GM19455 (cell line): Measurements from ENCODE around the gene ATXN1.
A peak's percentile ranks its signal among the peaks of the same experiment; 100 is the strongest.

Experiments
- ATAC-seq: cut with Tn5 transposase; IDR thresholded peaks from one replicate; pipeline ENCODE4 v1.9.1; 2021; ENCODE audit not compliant: unreplicated experiment

Gene ATXN1

DNA sequence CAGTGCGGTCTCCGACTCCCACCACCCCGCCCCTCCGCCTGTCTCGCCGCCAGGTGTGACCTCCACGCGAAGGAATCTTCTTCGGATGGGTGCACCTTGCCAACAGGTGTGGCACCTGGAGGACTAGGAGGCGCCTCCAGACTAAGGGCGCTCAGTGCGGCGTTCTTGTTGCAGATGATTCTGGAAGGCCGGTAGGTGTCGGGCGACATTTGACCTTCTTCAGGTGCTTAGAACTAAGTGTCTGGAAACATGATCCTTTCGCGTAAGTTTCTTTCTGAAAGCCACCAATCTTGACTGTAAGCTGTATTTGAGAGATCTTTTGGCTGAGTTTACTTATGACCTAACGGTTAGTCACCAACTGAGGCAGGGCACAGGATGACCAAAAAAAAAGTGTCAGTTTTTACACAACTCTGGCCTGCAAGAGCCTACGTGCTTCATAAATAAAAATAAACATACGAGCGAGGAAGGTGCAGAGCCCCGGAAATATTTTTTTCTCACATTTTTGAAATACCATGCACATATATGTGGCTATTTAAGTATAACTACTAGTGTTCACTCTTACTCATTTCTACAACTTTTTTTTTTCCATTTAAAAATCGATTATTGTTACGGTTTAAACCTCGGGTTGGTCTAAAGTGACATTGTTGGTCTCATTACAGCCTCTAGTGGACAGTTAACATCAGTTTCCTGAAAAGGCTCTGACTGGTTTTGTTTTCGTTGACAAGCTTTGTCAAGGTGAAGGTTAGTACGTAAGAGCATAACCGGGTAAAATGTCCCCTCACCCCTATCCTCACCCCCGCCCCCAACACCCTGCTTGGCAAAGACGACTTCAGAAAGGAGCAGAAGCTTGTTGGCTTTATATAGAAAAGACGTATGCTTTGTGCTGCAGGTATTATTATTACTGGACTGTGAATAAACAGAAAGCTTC is 1.6 kb upstream of the ATXN1 start:
- ATAC-seq, result peak; percentile 43

DNA sequence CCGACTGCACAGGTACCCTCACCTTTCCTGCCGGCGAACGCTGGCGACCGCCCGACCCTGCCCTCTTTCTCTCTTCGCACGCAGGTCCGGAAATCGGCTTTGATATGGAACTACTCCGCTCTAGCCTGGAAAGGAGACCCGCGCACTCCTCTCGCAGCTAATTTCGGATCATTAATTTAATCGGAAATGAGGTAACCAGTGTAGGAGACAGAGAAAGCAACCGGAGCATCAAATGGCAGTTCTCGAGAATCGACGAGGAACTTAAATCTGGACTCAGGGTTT is 949 bp upstream of the ATXN1 start:
- ATAC-seq, result peak; percentile 2

DNA sequence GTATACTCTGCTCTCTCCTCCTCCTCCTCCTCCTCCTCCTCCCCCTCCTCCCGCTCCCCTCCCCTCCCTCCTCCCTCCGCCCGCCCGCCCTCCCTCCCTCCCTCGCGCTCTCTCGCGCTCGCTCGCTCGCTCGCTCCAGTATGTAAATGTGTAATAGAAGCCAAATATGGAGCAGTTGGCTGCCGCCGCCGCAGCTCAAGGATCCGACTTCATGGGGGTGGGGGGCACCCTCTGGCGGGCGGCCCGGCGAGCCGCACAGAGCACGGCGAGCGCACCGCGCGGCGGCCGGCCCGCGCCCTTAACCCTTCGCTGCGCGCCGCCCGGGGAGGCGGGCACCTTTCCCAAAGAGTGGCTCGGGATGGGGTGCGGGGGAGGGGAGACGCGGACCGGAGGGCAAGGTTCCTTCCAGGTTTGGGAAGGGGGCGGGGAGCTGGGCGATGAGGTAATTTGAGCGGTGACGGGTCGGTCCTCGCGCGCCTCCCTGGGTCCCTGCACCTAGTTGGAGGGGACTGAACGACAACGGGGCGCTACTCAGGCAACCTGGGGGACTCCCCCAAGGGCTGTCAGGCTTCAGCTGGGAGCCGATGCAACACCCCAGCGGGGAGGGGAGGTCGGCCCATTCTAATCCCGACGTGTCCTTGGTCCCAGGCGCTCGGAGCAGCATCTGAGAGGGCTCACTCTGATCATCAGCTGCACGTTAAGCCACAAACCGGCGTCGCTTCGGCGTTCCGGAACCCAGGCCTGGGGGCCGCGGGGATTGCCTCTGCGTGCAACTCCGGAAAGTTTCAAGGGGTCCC is 409 bp upstream of the ATXN1 start:
- ATAC-seq, result peak; percentile 51

DNA sequence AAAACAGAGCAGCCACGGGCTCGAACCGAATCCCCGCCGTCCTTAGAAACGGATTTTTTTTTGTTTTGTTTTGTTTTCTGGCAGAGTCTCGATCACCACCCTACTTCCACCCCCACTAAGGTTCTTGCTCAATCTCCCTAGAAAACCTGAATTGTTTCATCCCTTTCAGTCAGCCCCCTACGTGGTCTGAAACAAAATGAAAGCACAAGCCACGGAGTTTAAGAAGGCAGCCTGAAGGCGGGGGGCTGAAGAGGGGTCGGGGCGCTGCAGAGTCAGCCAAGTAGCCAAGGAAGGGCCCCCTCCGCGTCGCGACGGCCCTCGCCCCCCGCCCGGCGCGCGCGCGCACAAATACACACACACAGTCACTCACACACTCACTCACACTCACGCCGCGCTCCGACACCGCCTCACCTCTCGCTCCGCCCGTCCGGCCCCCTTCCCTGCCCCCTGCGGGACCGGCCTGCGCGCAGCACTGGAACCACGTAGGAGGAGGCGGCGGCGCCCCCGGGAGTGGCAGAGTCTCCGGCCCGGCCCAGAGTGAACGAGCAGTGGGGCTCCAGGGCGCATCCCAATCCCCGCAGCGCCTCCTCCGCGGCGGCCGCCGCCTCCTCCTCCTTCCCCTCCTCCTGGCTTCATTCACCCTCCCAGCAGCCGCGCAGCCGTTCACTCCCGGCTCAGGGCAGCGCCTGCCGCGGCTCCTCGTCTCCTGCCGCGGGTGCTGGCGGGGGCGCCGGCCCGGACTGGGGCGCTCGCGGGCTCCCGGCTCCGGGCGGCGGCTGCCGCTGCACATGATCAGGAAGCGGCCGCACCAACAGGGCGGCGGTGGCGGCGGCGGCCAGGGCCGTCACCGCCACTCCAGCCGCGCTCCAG is 1.4 kb downstream of the ATXN1 start:
- peak; percentile 39 for ATAC-seq

DNA sequence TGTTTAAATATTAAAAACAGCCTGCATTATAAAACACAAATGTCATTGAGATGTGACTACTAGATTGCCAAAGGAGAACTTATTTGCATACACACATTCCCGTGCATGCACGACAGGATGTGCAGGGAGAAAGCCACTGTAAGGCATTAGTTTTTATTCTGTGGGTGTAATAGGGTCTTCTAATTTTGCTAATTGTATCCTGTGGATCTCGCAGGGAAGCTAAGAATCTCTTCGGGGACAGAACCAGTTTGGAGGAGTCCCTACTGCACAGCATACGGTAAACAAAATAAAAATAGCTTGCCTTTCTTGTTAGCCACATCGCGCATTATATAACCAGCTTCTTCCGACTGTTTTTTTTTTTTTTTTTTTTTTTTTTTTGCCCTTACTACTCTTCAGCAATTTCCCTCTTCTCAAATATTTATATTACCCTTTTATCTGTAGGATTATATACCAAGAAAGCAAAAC is 2.0 kb downstream of the ATXN1 start:
- no peak for ATAC-seq

DNA sequence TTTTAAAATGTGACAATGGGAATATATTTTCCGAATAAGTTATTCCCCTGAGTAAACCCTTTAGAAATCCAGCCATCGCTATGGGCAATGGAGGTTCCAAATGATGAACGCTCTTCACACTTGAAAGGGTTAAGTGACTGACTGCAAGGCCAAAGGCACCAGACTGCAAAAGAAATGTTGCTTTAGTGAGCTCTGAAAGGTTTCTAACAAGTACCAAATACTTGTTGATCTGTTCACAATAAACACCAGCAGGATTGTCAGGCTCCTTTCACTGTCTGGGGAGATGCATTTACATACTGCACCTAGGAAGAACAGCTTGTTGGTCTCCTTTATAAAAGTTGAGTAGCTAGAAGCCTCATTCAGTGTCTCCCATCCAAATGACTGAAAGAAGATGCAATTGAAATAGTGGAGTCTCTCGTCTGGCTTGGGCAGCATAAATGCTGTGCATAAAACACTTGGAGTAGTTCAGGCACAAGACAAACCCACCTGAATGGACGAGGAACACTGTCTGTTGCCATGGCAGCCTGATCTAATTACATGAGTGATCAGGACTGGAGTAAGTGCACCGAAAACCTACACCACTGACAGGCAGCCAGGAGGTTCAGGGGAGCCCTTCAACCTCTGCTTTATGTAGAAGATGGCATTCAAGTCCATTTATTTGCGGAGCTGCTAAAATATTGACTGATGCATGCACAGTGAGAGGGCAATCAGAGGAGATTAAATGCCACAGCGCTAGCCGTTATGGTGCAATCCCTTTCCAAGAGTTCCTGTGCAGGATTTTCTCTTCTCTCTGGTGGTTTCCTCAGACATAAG is 2.9 kb downstream of the ATXN1 start:
- ATAC-seq, result no peak

DNA sequence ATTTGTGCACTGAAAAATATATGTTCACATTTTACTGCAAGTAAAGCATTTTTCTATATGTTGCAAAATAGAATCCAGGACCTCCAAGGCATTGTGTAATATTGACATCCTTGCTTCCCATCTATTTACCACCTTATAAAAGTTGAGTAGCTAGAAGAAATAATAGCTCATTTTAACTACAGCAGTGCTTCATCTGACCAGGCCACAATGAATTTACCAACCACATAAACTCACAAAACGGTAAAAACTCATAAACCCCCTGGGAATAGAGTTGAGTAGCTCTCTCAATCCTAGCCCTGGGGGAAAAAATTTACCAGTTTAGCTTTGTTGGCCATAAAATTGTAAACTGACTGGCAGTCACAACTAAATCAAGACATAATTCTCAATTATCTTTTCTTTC is 3.9 kb downstream of the ATXN1 start:
- ATAC-seq, result no peak

DNA sequence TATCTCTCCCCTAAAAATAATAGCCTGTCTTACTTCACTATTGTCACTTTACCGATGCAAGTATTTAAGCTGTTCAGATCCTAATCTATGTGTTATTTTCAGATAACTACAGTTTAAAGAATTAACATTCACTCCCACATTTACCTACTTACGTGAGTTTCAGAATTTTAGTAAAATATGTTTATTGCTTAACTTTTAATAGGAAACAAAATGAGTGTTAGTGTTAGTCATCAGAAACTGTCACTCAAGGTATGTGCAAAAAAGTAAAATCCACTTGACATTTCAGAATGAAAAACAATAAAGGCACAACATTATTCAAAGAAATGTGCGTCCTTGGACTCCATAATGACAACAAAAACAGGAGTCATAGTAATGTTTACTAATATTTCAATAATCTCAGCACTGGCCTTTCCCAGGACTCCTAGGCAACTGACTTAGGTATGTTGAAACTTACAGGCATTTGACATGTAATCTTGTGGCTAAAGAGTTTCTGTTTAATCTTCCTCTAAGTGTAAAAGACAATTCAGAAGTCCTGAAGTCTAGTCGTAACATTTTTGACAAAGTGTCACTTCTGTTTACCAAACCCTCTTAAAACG is 4.5 kb downstream of the ATXN1 start:
- ATAC-seq, result no peak

DNA sequence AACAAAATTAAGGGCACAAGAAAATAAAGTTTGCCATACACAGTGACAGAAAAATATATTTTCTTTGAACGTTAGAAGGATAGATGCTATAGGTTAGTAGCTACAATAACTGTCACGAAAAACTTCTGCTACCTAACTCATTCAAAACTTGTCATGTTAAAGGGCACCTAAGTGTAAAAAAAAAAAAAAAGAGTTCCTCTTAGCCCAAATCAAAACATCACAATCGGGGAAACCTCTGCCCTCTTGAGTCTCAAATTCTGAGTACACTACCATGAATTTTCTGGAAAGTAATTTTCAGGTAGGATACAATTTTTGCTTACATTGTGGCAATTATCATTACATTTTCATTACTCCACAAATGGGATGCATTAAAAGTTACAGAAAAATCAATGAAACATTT is 5.7 kb downstream of the ATXN1 start:
- no peak for ATAC-seq

DNA sequence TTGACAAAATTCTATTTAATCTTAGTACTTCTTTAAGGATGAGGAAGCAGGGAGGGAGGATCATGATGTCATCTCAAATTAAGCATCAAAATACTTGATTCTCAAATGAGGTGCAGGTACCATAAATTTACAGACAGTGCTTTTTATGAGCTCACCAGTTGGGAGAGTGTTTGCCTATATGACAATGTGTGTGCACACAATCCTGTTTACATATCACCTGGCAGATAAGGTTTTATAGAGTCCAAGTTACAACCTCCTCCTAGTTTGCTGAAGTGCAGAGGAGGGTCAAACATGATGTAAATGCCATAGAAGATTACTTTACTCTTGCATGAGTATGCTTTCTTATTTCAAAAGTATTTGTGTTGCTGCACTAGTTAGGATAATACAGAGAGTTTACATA is 6.4 kb downstream of the ATXN1 start:
- ATAC-seq, result no peak

DNA sequence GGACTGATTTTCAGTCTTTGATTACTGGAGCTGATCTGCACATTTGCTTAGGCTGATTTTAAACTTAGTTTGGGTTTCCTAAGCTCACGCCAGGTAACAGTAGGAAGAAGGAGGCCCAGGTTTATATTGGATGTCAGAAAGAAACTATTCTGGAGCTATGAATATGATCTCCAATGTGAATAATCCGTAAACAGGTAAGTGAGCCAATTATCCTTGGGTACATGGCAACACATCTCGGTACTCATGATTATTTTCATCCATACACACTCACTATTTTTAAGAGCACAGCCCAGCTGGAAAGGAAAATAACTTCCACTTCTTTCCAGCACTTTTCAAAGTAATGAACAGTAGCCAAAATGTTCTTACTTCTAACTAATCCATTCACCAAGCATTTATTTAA is 7.0 kb downstream of the ATXN1 start:
- ATAC-seq, result no peak

DNA sequence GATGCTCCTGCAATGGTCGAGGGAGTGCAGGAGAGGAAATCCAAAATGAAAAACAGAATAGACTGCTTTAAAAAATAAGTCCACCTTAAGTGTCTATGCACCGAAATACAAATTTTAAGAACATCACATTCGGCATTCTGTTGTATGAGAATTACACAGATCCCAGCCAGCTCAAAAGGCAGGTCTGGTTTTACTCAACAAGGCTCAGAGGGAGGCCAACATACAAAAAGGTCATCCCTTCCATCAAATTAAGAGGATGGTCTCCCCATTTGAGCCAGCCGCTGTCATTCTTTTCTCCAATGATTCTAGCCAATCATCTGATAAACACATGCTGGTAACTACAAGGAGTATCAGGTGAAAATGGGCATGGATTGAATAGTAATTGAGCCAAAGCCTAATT is 7.9 kb downstream of the ATXN1 start:
- no peak for ATAC-seq

DNA sequence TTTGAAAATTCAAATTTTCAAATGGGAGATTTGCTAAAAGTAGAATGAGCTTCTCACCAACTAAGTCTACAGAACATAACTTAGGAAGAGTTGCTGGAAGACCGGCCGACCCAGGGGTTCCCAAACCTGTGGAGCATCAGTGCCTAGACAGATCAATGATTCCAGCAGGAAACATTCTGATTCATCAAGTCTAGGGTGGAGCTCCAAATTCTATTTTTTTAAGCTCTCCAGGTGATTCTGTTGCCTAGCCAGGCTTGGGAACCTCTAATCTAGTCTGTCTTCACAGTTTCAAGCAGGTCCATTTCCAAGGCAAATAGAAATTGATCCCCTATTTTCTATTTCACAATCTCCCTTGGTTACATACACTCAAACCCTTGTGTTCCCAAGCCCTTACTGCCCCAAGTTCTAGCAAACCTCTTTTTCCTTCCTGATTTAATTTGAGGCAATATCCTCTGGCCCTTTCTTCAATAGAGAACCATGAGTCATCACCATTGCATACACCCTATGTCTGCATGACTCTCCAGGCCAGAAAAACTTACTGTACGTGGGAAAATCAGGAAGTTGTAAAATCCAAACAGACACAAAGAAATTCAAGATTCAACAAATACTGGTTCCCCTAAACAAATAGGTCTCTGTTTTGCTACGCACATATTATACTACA is 8.9 kb downstream of the ATXN1 start:
- ATAC-seq, result no peak

DNA sequence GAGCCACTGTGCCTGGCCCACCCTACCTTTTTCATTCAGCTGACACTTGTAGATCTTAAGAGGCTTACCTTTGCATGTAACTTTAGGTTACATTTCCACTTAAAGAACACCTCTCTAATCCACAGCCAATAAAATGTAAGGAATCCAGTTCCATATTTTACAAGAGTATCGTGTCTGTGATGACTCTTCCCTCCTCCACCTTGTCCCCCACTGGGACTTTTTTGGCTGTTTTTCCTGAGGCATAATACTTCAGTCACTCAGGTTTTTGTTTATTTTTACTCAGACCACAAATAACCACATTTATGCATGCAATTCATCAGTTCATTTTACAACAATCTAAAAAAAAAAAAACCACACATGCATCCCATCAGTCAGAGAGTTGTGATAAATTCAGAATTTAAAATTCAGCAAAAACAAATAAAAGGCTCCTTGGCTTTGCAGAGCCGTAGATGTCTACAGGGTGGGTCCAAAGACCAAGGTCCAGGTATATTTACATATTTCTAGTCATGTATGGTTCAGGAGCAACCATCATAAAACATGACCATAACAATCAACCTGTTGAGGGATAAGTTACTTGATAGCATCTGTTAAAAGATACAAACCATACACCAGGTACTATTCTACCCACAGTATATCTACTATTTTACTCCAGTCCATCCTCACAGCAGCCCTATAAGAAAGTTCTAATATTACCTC is 9.9 kb downstream of the ATXN1 start:
- ATAC-seq, result no peak

DNA sequence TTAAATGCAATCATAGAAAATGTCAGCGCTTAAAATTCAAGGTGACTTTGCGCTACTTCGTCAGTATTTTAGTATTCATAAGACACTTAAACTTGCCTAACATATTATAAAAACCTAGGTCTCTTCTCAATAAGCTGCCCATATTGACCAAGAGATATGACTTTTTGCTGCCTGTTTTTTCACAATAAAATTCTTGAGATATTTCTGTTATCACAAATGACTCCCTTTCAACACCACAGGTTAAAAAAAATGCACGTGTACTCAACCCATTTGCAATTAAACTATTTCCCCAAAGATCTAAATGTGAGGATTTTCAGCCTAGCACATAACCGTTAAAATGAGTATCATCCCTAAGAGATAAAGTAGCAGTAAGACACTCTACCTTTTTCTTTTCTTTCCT is 10.7 kb downstream of the ATXN1 start:
- no peak for ATAC-seq

DNA sequence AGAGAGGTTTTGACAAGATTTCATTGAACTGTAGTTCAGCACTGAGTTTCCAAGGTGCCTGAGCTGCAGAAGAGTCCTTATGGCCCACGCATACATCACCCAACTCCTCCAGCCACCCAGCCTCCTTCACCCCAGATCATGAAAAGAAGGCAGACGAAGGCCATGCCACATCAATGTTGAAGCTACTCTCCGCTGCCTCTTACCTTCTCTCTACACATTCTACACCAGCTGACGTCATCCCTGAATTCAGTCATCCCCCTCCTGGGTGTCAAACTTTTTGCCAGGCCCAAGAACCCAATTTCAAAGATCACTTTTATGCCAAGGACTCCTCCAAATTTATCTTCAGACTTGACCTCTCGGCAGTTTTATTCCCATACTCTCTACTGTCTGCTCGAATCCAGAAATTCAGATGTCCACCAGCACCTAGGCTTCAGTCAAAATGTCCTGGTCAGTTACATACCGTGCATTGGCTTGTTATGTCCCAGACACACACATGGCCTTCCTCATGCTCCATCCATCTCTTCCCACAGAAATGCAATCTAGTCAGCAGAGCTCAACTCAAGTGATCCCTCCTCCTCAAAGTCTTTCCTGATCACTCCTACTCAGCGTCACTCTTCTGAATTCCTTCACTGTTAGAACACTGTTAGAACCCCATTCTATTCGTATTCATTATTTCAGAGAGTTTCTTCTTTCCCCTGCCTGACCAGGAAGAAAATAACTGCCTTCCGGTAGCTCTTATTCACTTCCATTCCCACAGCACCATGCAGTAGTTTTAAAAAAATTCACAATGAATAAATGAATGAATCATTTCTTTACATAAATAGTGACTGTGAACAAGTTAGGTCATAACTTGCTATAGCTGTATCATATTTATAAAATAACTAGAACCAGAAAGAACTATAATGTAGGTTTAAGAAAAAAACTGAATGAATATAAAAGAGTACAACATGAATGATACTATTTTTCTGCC is 11.5 kb downstream of the ATXN1 start:
- ATAC-seq, result no peak

DNA sequence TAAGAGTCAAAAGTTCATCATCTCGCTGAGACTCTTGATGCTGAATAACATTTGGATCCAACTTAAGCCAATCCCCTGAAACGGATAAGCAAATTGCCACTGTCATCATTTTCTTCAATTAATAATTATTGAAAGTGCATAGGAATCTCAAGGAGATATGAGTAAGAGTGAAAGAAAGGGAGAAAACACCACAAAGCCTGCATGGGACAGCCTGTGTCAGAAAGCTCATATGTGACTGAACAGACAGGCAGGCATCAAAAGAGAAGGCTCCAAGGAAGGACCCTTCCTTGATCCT is 13.3 kb downstream of the ATXN1 start:
- no peak for ATAC-seq
